Common myeloid progenitor, CD34-positive (primary cell): Measurements from ENCODE around the gene KIF16B.
"Not testable (repeated sequence)": the region's sequence is repeated elsewhere in the genome, so short reads cannot be mapped to it uniquely, and the experiment has no call there.

Experiments used
- CTCF ChIA-PET: fragments of 350-600 bp; sonication (Branson Sonifier 250); formaldehyde crosslinking; loops from one replicate; lab custom pipeline; 2021; ENCODE audit warnings: antibody characterized with exemption; lab: Charles Lee
- POLR2A ChIA-PET: fragments of 350-600 bp; sonication (Branson Sonifier 250); formaldehyde crosslinking; loops from one replicate; lab custom pipeline; 2021; ENCODE audit warnings: antibody characterized with exemption; lab: Charles Lee
- DNase-seq, 3 donors: peaks; one replicate each; pipeline versions ENCODE4 v3.0.0 to v3.0.0-alpha.2; 2013
- H3K27ac ChIP-seq, 2 experiments: 1 replicate in 1 of 2; 2 replicates in 1 of 2; pipeline ENCODE4 v1.7.0; 2013; ENCODE audit warnings: inconsistent platforms in 2 of 2, low read length in 2 of 2, mild to moderate bottlenecking in 2 of 2, low read depth in 1 of 2, moderate library complexity in 1 of 2; ENCODE audit not compliant: severe bottlenecking in 2 of 2, insufficient read depth in 1 of 2, poor library complexity in 1 of 2
- H3K27me3 ChIP-seq, 5 experiments: replicated peaks in 2 of 5; 1 replicate in 3 of 5; 2 replicates in 2 of 5; pipeline versions ENCODE4 v1.6.1 to v1.7.0; 2013; ENCODE audit warnings: low read length in 4 of 5, mild to moderate bottlenecking in 2 of 5, moderate library complexity in 2 of 5, inconsistent platforms in 1 of 5; ENCODE audit not compliant: insufficient read depth in 5 of 5, control insufficient read depth in 4 of 5
- H3K36me3 ChIP-seq, 4 experiments: 1 replicate in 2 of 4; 2 replicates in 2 of 4; pipeline versions ENCODE4 v1.6.1 to v1.7.0; 2013; ENCODE audit warnings: low read length in 3 of 4, control low read depth in 1 of 4, mild to moderate bottlenecking in 1 of 4; ENCODE audit not compliant: control insufficient read depth in 4 of 4, insufficient read depth in 4 of 4
- H3K4me1 ChIP-seq, 4 experiments: 1 replicate in 3 of 4; 2 replicates in 1 of 4; pipeline versions ENCODE4 v1.6.1 to v1.7.1; 2013; ENCODE audit warnings: low read length in 3 of 4, mild to moderate bottlenecking in 3 of 4, control low read depth in 1 of 4, inconsistent platforms in 1 of 4, moderate library complexity in 1 of 4; ENCODE audit not compliant: control insufficient read depth in 4 of 4, insufficient read depth in 4 of 4; ENCODE audit errors: control extremely low read depth in 1 of 4
- H3K4me3 ChIP-seq, 7 experiments: 1 replicate in 4 of 7; 2 replicates in 3 of 7; pipeline versions ENCODE4 v1.5.1 to v1.7.0; 2013; ENCODE audit warnings: mild to moderate bottlenecking in 7 of 7, low read length in 6 of 7, moderate library complexity in 6 of 7, inconsistent platforms in 2 of 7, low read depth in 2 of 7, control low read depth in 1 of 7; ENCODE audit not compliant: insufficient read depth in 4 of 7, control insufficient read depth in 1 of 7; ENCODE audit errors: extremely low read depth in 1 of 7
- H3K9me3 ChIP-seq, 5 experiments: 1 replicate in 4 of 5; 2 replicates in 1 of 5; pipeline versions ENCODE4 v1.6.1 to v1.7.1; 2013; ENCODE audit warnings: low read length in 4 of 5, mild to moderate bottlenecking in 2 of 5, inconsistent platforms in 1 of 5, low read depth in 1 of 5, moderate library complexity in 1 of 5; ENCODE audit not compliant: control insufficient read depth in 4 of 5, insufficient read depth in 2 of 5; ENCODE audit errors: control extremely low read depth in 1 of 5
- WGBS: methylation state at CpG from one replicate; pipeline ENCODE4 v1.1.5; 2013; ENCODE audit not compliant: insufficient coverage; 5-methylcytosine and 5-hydroxymethylcytosine counted together

KIF16B gene

GRCh38 chr20:16607364-16608276 lies 34.4 kb upstream of the KIF16B start:
- POLR2A ChIA-PET: no interaction called here
- H3K4me3 ChIP-seq: no peak overlapping the region
- H3K9me3 ChIP-seq: no peaks in the 10 kb centered on the region
- H3K4me1 ChIP-seq: no peaks in the 10 kb centered on the region
- H3K36me3 ChIP-seq: no peaks in the 10 kb centered on the region
- H3K27ac ChIP-seq: no peak overlapping the region
- 83% methylated on average over 12 of the region's 12 CpGs for WGBS
- H3K27me3 ChIP-seq: peaks cover 0 to 6% (median 0%) of the 10 kb centered on the region in 5 experiments
- no peak for DNase-seq
- CTCF ChIA-PET: no interaction called here

- Histone ChIP-seq H3K36me3 (no peaks in the 10 kb centered on the region), H3K4me1 (no peaks in the 10 kb centered on the region), H3K27me3 (peaks cover 0 to 6% (median 0%) of the 10 kb centered on the region in 5 experiments), H3K4me3 (no peak overlapping the region), H3K9me3 (no peaks in the 10 kb centered on the region), H3K27ac (no peak overlapping the region)
- no peak for DNase-seq
- ChIA-PET POLR2A (no interaction called here), CTCF (no interaction called here)
- WGBS: no CpG with 5 or more reads among the region's 3 CpGs
Measured at GRCh38 chr20:16606468-16607070, 33.3 kb upstream of the KIF16B start.

DNA sequence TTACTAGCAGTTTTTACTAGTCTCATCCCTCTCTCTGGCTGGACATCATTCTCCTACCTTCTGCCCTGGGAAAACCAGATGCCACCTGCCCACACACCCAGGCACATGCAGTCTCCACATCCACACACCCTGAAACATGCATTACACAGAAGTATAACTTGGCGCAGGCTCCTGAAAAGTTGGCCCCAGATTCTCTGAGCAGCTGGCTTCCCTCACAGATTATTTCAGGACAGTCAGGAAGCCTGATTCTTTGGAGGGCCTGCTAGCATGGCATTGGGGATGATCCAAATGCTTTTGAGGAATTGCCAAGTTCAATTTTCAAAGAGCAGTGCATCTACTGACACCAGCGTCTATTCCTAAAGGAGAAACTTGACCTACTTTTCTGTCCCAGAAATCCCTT lies 27.8 kb upstream of the KIF16B start:
- no peak for DNase-seq
- Histone ChIP-seq H3K4me1 (no peaks in the 10 kb centered on the region), H3K27me3 (peaks cover 0 to 4% (median 0%) of the 10 kb centered on the region in 5 experiments), H3K36me3 (no peaks in the 10 kb centered on the region), H3K4me3 (no peak overlapping the region), H3K27ac (no peak overlapping the region), H3K9me3 (no peaks in the 10 kb centered on the region)
- POLR2A ChIA-PET: no interaction called here
- 95% methylated on average over 2 of the region's 2 CpGs for WGBS
- CTCF ChIA-PET: no interaction called here

DNA sequence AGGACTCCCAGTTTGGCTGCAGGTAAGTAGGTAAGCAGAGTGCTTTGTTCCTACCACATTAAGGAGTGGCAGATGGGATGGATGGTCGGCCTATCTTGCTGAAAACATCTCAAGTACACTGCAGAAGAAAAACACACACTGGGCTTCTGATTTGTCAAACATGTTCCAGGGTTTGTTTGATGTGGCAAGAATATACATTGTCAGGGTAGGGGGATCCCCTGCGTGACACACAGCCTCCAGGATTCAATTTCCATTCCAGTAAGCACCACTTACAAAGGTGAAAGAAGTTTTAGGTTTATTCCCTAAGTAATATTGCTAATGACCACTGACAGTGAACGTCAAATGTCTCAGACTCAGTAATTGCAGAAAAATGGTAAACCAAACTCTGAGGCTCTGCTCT lies 26.0 kb upstream of the KIF16B start:
- Histone ChIP-seq H3K27ac (no peak overlapping the region), H3K4me3 (no peak overlapping the region), H3K36me3 (no peaks in the 10 kb centered on the region), H3K9me3 (no peaks in the 10 kb centered on the region), H3K27me3 (peaks cover 0 to 2% (median 0%) of the 10 kb centered on the region in 5 experiments), H3K4me1 (no peaks in the 10 kb centered on the region)
- WGBS: 94% methylated on average over 2 of the region's 3 CpGs
- no peak for DNase-seq
- CTCF ChIA-PET: no interaction called here
- POLR2A ChIA-PET: no interaction called here

DNA sequence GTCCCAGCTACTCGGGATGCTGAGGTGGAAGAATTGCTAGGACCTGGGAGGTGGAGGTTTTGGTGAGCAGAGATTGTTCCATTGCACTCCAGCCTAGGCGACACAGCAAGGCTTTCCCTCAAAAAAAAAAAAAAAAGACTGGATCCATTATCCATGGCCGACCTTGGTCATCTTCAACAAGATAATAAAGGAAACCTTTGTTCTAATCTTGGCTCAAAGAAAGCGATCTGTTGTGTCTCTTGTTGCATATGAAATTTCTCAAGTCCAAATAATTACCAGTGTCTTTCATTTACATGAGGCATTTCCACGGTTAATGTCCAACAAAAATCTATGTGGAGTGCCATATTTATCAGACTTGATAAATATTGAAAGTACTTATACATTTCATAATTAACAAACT lies 23.7 kb upstream of the KIF16B start:
- Histone ChIP-seq H3K27me3 (peaks cover 0 to 3% (median 0%) of the 10 kb centered on the region in 5 experiments), H3K36me3 (no peaks in the 10 kb centered on the region), H3K27ac (no peak overlapping the region), H3K4me3 (no peak overlapping the region), H3K9me3 (no peaks in the 10 kb centered on the region), H3K4me1 (no peaks in the 10 kb centered on the region)
- WGBS: 93% methylated on average over 3 of the region's 5 CpGs
- ChIA-PET CTCF (no interaction called here), POLR2A (no interaction called here)
- no peak for DNase-seq

DNA sequence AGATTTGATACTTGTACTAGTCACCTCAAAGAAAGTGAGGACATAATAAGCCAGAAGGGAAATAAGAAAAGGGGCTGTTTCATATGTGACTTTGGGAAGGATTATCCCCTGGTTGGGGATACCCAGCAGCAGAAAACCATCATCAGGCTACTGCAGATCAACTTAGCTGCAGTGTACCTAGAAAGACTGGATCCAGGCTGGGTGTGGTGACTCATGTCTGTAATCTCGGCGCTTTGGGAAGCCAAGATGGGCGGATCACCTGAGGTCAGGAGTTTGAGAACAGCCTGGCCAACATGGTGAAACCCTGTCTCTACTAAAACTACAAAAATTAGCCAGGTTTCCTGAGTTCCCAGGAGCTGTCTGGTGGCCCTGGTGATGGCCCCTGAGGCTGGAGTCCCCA lies 23.2 kb upstream of the KIF16B start:
- H3K36me3 ChIP-seq, DNase-seq, H3K4me3 ChIP-seq, CTCF ChIA-PET, H3K4me1 ChIP-seq, POLR2A ChIA-PET, H3K27ac ChIP-seq, H3K27me3 ChIP-seq, H3K9me3 ChIP-seq: not testable (repeated sequence)
- WGBS: 100% methylated on average over 3 of the region's 3 CpGs

GRCh38 chr20:16595376-16595775 lies 22.1 kb upstream of the KIF16B start:
- Histone ChIP-seq H3K9me3 (no peaks in the 10 kb centered on the region), H3K27me3 (peaks cover 0 to 3% (median 0%) of the 10 kb centered on the region in 5 experiments), H3K36me3 (no peaks in the 10 kb centered on the region), H3K4me3 (no peak overlapping the region), H3K27ac (no peak overlapping the region), H3K4me1 (no peaks in the 10 kb centered on the region)
- CTCF ChIA-PET: no interaction called here
- POLR2A ChIA-PET: no interaction called here
- WGBS: 100% methylated on average over 1 of the region's 1 CpG
- no peak for DNase-seq
